NCI-H69 (cell line): Measurements from ENCODE around the gene TOX2.

ENCODE experiments used
- DNase-seq: peaks from one replicate; lab custom pipeline; 2025; lab: John Stamatoyannopoulos, UW

Gene TOX2

GRCh38 chr20:43914311-43915210, at the start of gene TOX2:
Gene TOX2, plus strand, starts transcription at chr20:43914852. Its CDS starts 40 bp downstream, at chr20:43914892.
- peak; percentile 16 for DNase-seq

DNA sequence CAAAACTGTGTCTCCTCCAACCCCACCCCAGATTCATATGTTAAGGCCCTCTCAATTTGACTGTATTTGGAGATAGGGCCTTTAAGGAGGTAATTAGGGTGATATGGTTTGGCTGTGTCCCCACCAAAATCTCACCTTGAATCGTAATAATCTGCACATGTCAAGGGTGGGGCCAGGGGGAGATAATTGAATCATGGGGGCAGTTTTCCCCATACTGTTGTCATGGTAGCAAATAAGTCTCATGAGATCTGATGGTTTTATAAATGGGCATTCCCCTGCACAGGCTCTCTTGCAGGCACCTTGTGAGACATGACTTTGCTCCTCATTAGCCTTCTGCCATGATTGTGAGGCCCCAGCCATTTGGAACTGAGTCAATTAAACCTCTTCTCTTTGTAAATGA, 46.6 kb upstream of the TOX2 start:
- no peak for DNase-seq

- no peak for DNase-seq
These were observed 44.2 kb upstream of the TOX2 start for GRCh38 chr20:43870484-43870883.

DNA sequence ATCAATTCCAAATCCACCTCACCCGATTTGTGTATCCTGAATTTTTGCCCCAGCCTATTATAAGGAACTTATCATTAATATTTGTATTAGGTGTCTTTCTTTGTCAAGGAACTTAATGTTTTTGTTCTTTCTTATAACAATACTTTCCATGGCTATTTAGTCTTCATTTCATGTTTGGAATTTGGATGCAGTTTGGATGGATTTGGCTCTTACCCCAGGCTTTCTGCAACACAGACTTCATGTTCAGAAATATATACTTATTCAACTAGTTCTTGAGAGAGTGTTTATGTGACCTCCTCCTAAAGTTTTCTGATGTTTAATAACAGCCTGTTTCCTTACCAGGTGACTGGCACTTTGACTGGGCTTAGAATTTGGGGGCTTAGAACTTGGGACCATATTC, 35.9 kb upstream of the TOX2 start:
- DNase-seq, result no peak

DNA sequence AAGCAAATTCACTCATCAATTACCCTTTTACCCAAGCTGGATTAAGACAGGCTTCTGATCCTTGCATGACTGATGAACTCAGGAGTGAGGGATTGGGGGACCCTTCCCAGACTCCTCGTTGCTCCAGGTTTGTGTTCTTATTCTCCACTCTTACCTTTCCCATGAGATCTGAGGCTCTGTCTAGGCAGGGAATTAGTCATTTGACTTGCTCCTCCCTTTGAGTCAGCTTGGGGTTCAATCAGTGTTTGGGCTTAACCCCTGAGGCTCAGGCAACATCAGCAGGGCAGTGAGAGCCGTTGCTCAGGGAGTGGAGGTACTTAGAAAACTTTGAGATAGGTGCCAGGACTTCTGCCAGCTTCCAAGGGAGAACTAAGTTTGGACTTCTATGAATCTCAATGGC, 20.7 kb upstream of the TOX2 start:
- DNase-seq, result no peak

- DNase-seq, result no peak
These were observed 20.2 kb upstream of the TOX2 start for GRCh38 chr20:43894491-43894890.

GRCh38 chr20:43895235-43895634, 19.4 kb upstream of the TOX2 start:
- DNase-seq, result no peak

DNA sequence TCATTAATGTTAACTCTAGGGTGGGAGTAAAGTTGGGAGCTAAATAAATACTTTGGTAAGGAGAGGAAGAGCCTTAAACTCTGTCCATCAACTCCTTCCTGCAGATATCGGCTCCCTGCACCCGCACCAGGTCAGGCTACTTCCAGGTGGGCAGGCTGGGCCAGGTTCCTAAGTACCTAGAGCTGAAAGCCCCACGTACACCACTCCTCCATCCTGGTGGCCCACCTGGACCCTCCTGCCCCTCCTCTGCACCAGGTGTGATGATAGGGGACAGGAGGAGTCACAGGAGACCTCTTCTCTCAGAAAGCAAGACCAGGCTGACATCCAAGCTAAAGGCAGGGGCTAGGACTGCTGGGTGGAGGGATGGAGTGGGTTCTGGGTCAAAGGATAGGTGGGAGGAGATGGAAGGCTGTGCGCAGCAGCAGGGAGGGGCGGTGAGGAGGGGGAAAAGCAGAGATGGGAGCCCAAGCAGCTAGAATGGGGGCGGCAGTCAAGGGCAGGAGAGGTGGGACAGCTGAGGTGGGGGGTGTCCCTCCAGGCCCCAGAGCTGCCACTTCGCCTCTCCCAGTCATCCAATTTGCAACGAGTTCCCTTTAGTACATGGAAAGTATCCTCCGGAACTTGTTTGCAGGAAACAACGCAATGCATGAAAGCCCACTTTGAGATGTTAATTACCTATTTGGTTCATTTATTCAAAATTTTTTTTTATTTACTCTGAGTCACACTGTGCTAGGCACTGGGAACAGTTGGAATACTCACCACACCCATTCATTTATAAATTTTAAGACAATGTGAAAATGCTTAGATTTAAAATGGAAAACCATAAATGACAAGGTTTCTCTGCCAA, 15.2 kb upstream of the TOX2 start:
- DNase-seq, result no peak

- DNase-seq, result no peak
These were observed 14.6 kb upstream of the TOX2 start for GRCh38 chr20:43900121-43900466.

GRCh38 chr20:43900496-43900895, 14.2 kb upstream of the TOX2 start:
- DNase-seq, result no peak

DNA sequence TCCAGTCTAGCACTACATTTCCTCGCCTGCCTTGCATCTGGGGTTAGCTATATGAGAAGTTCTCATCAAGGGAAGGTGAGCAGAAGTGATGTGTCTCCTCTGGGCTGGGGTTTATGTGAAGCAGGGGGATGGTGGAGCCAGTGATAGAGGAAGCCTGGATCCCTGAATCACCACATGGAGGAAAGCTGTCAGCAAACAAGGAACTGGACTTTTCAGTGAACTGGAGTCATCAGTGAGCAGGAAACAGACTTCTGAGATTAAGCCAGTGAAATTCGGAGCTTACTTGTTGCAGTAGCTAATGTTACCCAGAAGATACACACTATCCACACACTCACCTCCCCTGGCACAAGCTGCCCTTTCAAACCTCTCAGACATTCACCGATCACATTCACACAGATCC, 13.4 kb upstream of the TOX2 start:
- DNase-seq, result no peak

GRCh38 chr20:43903953-43904826, 10.5 kb upstream of the TOX2 start:
- DNase-seq, result no peak

GRCh38 chr20:43904827-43905177, 9.8 kb upstream of the TOX2 start:
- no peak for DNase-seq

DNA sequence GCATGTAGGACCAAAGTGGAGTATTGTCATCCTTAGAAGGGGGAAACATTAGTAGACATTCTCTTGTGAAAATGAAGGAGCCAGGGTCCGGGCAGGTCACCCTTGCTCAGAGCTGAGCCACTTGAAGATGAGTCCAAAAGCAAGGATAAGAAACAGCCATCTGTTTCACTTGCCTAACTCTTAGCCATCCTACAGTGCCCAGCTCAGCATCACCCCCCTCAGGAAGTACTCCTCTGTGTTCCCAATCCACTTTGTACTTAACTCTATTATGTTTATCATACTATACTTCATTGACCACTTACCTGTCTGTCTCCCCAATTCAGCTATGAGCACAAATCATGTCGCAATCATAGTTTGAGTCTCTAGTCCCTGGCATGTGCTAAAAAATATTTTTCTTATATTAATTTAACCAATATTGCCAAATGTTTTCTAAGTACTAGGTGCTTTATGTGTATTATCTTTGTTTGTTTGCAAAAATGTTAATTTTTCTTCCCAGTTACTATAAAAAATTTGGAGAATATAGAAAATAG, 8.1 kb upstream of the TOX2 start:
- DNase-seq, result no peak

- no peak for DNase-seq
These were observed 5.4 kb upstream of the TOX2 start for GRCh38 chr20:43909211-43909610.

DNA sequence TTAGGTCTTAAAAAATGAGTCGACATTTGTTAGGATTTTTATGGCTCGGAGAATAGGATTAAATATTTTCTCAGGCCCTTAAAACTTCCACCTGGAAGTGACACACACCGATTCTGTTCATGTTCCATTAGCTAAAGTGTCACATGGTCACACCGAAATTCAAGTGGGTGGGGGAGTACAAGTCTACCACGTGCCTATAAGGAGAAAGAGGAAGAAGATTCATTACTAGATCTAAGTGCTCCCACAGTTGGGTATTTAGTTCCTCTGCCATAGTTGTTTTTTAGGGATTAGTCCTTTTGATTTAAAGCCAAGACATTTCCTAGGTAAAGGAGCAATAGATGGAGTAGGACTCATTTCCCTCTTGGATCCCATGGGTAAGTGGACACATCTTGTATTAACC, 4.9 kb upstream of the TOX2 start:
- DNase-seq, result no peak

DNA sequence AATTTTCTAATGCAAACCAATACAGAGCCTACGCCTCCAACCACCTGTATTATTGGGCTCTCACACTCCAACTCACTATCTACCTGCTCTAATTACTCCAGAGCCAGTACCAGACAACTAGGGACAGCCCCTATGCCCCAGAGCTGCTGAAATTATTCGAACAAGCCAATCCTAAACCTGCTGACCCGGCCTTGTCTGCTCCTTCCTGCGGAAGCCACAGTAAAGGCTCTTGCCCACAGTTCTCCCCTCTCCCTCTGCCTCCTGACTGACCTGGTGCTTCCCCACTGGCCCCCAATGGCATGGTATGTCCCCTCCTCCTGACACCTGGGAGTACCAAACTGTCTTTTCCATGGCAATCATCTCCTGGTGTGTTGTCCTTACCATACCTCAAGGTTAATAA, 4.1 kb upstream of the TOX2 start:
- no peak for DNase-seq

DNA sequence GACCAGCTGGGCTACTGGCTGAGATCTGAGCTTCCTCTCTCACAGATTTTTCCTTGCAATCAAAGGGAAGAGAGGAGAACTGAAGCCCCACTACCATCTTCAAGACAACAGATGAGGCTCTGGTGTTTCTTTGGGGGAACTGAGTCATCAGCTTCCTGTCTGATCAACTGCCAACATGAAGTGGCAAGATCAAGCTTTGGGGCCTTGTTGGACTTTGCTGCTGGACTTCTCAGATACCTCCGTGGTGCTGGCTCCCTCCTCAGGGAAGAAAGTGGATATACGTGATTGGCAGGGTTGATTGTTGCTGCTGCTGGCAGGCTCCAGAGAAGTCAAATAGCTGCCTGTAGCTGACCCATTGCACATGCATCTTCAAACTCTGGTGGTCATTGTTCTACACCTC, 3.6 kb upstream of the TOX2 start:
- no peak for DNase-seq

- DNase-seq, result no peak
These were observed 1.2 kb upstream of the TOX2 start for GRCh38 chr20:43913291-43914025.

DNA sequence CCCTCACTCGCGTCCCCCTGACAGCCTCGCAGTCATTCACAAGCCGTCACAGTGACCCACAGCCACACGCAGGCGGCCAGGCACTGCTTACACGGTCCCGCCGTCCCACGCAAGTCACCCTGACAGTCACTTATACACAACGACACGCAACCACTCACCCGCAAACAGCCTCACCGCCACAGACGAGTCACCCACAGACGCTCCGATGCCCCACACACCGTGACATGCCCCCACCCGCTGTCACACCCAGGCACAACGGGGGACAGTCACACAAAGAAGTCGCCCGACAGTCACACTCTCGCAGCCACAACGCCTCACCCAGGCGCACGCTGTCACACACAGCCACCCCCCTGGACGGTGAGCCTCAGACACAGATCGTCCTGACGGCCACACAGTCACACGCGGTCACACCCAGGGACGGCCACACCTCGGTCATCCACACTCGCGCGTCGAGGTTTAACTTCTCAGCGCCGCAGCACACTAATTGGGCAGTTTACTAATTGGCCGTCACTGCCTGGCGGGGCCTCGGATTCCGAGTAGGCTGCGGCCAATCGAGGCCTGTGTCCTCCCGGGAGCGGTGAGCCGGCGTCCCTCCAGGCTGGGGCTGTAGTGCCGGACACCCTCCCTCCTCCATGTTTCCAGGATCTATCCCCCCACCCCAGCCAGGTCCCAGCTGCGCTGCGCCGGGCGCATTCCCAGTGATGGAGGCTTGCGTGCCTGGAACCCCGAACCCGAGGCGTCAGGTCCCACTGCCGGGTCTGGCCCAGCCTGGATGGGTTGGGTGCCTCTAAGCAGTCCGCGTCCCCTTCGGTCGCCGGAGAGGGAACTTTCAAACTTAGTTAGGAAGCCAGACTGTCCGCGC, 790 bp downstream of the TOX2 start:
- no peak for DNase-seq
